GM21717 (cell line): ENCODE data around the gene GLOD5.

ENCODE experiments used
- ATAC-seq: cut with Tn5 transposase; IDR thresholded peaks from one replicate; pipeline ENCODE4 v1.9.1; 2021; ENCODE audit warnings: mild to moderate bottlenecking, moderate library complexity; ENCODE audit not compliant: unreplicated experiment

The GLOD5 gene

GRCh38 chrX:48753708-48754228 is 7.8 kb upstream of the GLOD5 start:
- no peak for ATAC-seq

DNA sequence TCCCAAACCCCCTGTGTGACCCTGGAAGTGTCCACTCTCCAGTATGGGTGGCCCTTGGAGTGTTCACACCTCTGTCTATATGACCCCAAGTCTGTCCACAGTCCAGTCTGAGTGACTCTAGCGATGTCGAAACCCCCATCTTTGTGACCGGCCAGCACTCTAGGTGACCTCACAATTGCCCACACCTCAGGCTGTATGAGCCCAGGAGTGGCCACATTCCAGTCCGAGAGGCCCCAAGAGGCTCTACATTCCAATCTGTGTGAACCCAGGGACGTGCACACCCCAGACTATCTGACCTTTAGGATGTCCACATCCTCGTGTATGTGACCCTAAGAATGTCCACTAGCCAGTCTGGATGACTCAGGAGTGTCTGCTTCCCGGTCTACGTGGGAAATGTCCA is 7.3 kb upstream of the GLOD5 start:
- no peak for ATAC-seq

GRCh38 chrX:48769230-48769629 is 7.7 kb downstream of the GLOD5 start:
- ATAC-seq, result no peak

DNA sequence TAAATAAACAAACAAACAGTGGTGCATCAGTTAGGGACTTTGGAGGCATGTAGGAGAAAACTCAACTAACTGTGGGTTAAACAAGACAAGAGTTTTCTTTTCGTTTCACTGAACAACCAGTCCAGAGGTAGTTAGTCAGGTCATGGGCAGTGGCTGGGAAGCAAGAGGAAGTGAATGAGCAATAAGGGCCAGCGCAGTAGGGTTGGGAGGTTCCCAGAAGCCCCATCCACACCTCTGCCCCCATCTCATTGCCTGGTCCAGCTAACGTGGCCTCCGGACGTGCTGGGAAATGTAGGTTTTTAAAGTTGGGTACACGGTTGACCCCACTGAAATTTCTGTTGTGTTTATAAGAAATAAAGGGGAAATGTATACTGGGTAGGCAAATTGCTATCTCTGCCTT is 8.7 kb downstream of the GLOD5 start:
- ATAC-seq, result no peak

GRCh38 chrX:48772602-48773001 is 11.1 kb downstream of the GLOD5 start:
- ATAC-seq, result no peak

GRCh38 chrX:48776818-48777439 is 15.4 kb downstream of the GLOD5 start:
- ATAC-seq, result no peak

DNA sequence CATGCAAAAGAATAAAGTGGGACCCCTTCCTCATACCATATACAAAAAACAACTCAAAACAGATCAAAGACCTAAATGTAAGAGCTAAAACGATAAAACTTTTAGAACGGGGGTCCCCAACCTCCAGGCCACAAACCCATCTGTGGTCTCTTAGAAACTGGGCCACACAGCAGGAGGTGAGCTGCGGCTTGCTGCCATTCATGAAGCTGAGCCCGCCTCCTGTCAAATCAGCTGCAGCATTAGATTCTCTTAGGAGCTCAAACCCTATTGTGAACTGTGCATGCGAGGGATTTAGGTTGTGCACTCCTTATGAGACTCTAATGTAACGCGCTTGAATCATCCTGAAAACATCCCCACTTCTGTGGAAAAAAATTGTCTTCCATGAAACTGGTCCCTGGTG is 17.9 kb downstream of the GLOD5 start:
- no peak for ATAC-seq

- ATAC-seq, result no peak
Measured at GRCh38 chrX:48781705-48782104, 20.2 kb downstream of the GLOD5 start.

DNA sequence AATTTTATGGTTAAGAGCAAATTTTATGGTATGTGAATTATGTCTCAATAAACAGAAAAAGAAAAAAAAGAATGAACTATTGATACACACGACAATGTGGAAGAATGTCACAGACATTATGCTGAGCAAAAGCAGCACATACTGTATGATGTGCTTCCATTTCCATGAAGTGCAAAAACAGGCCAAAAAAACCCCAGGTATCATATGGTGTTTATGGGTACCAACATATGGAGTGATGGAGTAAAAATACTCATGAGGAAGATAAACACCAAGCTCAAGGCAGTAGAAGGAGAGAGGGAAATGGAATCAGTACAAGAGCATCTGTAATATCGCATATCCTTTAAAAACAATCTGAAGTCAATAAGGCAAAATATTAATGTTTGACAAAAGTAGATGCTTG is 20.7 kb downstream of the GLOD5 start:
- no peak for ATAC-seq

- ATAC-seq, result no peak
Measured at GRCh38 chrX:48782795-48783194, 21.2 kb downstream of the GLOD5 start.

DNA sequence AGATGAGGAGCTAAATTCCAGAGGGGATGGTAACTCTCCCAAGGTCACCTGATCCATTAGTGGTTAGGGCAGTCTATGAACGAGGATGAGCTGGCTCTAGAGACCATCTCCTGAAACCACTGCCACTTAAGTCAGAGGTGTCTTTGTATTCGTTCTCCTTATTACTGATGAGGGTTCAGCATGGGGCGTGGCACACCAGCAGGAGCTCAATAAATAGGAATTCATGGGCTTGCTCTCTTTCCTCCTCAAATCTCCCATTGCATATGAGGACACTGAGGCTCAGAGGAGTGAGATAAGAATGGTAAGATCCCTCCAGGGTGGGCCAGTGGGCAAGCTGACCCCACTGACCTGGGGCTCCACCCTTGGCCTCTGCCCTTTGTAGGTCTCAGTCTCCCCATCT is 23.2 kb downstream of the GLOD5 start:
- no peak for ATAC-seq

- ATAC-seq, result no peak
Measured at GRCh38 chrX:48785186-48785539, 23.6 kb downstream of the GLOD5 start.

- ATAC-seq, result no peak
Measured at GRCh38 chrX:48785540-48786214, 24.1 kb downstream of the GLOD5 start.

GRCh38 chrX:48786341-48786800 is 24.8 kb downstream of the GLOD5 start, which contains the start of gene GATA1:
Gene GATA1, plus strand, starts transcription at chrX:48786590. Its CDS starts 4,520 bp downstream, at chrX:48791110.
- ATAC-seq, result no peak

- no peak for ATAC-seq
Measured at GRCh38 chrX:48786825-48787504, 25.4 kb downstream of the GLOD5 start.

DNA sequence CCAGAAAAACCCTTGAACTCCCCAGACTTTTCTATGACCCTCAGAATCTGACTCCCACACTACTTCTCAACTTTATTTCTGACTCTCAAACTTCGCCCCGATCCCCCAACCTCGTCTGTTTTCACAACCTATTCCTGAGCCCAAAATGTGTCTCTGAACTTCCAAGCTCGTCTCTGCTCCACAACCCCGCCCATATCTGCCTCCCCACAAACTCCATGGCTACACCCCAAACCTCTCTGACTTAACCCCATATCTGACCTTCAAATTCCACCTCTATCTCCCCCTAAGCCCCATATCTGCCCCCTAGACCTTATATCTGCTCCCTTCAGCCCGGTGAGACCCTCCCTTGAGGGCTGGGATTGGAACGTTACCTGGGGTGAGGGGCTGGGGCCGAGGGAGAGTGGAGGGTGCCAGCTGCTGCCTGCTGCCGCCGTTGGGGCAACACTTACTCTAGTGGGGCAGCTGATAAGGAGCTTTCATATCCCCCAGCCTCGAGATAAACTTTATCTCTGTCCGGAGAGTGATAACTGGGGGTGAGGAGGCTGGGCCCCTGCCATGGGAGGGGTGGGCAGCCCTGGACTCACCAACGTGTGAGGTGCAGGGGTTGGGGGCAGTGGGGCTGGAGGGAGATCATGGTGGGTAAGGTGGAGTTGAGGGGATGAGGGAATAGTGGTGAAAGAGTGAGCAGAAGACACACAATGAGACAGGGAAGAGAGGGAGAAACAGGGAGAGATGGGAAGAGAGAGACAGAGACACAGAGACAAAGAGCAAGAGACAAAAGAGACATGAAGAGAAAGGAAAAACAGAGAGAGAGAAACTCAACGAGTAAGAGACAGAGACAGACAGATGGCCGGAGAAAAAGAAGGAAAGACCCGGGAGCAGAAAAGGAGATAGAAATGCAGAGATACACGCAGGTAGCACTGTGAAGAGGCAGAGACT is 26.2 kb downstream of the GLOD5 start:
- no peak for ATAC-seq

GRCh38 chrX:48789366-48790220 is 28.0 kb downstream of the GLOD5 start:
- no peak for ATAC-seq

DNA sequence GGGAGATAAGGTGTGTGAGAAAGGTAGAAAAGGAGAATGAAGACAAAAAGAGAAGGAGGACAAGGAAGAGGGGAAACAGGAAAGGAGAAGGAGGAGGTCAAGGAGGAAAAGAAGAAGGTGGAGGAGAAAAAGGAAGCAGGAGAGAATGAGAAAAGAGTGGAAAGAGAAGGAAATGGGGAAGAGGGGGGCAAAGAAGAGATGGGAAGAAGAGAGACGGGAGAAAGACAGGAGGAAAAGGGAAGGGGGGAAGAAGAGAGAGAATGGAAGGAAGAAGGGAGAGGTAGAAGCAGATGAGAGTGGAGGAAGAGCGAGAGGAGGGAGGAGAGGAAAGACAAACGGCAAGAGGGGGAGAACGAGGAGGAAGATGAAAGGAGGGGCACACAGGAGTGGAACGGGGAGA is 28.9 kb downstream of the GLOD5 start:
- no peak for ATAC-seq

DNA sequence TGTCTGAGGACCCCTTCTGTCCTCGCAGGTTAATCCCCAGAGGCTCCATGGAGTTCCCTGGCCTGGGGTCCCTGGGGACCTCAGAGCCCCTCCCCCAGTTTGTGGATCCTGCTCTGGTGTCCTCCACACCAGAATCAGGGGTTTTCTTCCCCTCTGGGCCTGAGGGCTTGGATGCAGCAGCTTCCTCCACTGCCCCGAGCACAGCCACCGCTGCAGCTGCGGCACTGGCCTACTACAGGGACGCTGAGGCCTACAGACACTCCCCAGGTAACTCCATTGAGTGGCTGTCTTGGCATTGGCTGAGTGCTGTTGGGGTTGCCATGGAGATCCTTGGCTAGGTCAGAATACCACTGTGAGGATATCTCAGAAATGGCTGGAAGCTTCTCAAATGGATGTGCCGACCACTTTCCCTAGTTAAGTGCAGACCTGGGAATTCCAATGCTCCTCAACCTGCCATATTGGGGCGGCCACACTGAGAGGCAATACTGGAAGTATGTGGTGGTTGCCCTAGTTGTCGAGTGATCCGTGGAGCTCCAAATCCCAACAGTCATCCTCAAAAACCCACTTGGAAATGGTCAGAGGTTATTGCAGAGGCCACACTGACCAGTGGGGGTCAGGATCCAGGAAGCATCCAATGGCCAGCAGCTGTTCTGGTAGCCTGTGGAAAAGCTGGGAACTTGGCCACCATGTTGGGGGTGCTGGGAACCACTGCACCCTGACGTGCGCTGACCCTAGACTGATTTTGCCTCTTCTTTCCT is 29.7 kb downstream of the GLOD5 start:
- ATAC-seq, result no peak
